H7 (cell line): ENCODE measurements around the gene BTBD7. TPM values are rescaled to one million over a fixed set of nuclear protein-coding genes. Genes with fewer than 3 reads are reported as not detected.
"Not testable (repeated sequence)": the region's sequence is repeated elsewhere in the genome, so short reads cannot be mapped to it uniquely, and the experiment has no call there.

Experiments used
- DNase-seq: peaks from one replicate; pipeline ENCODE4 v3.0.0; 2012
- H3K27me3 ChIP-seq: 2 replicates; pipeline ENCODE4 v1.6.0; 2011; ENCODE audit warnings: mild to moderate bottlenecking, low read length; ENCODE audit not compliant: control insufficient read depth, insufficient read depth
- H3K36me3 ChIP-seq: replicated peaks from 2 replicates; pipeline ENCODE4 v1.5.1; 2011; ENCODE audit warnings: low read length; ENCODE audit not compliant: control insufficient read depth, insufficient read depth
- H3K4me3 ChIP-seq: 2 replicates; pipeline ENCODE4 v1.5.1; 2011; ENCODE audit warnings: low read depth, mild to moderate bottlenecking, control low read depth, low read length, moderate library complexity; ENCODE audit not compliant: insufficient read depth
- total RNA-seq: library from RNA; depleted of rRNA; stranded (reverse); fragments of >200 nt; shearing (Covaris generic); gene quantifications from 2 replicates; pipeline ENCODE4 v1.2.3, GENCODE V29; 2014

Gene BTBD7
- total RNA-seq, 1 experiment from 2014 or later = 13.4 TPM

DNA sequence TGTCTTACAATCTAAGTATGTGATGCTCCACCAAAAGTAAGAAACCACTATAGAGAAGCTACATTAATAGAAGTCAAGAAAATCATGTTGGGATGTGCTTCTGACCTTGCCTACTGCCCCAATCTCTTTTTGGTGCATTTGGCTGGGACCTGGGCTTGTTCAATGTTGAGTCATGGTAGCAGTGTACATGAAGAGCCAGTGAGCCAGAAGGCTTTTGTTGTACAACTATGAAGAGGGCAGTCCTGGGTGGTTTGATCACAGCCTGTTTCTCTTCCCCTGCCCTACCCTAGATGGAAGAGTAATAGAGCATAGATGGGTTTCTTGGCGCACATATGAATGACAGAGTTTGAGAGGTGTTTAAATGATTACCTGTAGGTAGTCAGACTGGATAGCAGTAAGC lies 69.4 kb downstream of the BTBD7 start:
- Histone ChIP-seq H3K27me3 (no peaks in the 10 kb centered on the region), H3K4me3 (no peak overlapping the region), H3K36me3 (peaks cover 2% of the 10 kb centered on the region)
- DNase-seq = no peak

DNA sequence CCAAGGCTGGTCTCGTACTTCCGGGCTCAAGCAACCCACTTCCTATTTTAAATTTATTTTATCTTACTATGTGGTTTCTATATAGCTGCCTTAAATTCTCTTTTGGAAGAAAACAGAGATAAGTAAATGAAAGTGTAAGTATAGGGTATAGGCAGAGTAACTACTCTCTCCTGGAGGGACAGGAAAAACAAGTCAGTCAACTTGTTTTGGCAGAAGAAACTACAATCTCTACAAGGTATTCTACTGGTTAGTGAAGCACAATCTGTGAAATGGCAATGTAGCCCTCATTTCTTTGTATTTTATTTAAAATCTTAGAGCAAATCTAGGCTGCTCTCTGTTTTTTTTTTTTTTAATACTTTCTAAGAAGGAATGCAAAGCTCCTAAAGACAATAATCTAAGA lies 70.4 kb downstream of the BTBD7 start:
- DNase-seq = no peak
- H3K4me3 ChIP-seq = no peak overlapping the region
- peaks cover 2% of the 10 kb centered on the region for H3K36me3 ChIP-seq

GRCh38 chr14:93249128-93249831 lies 83.6 kb downstream of the BTBD7 start:
- H3K4me3 ChIP-seq = no peak overlapping the region
- no peak for DNase-seq
- peaks cover 7% of the 10 kb centered on the region for H3K36me3 ChIP-seq
- H3K27me3 ChIP-seq = no peaks in the 10 kb centered on the region

More for the DNA sequence above, 70.4 kb downstream of the BTBD7 start:
- no peaks in the 10 kb centered on the region for H3K27me3 ChIP-seq

GRCh38 chr14:93246534-93246933 lies 86.3 kb downstream of the BTBD7 start:
- peaks cover 16% of the 10 kb centered on the region for H3K36me3 ChIP-seq

GRCh38 chr14:93245764-93246420 lies 86.9 kb downstream of the BTBD7 start:
- H3K4me3 ChIP-seq = no peak overlapping the region
- no peaks in the 10 kb centered on the region for H3K27me3 ChIP-seq
- peaks cover 15% of the 10 kb centered on the region for H3K36me3 ChIP-seq
- no peak for DNase-seq

More at GRCh38 chr14:93246534-93246933, 86.3 kb downstream of the BTBD7 start:
- DNase-seq = no peak
- H3K27me3 ChIP-seq = no peaks in the 10 kb centered on the region
- no peak overlapping the region for H3K4me3 ChIP-seq

DNA sequence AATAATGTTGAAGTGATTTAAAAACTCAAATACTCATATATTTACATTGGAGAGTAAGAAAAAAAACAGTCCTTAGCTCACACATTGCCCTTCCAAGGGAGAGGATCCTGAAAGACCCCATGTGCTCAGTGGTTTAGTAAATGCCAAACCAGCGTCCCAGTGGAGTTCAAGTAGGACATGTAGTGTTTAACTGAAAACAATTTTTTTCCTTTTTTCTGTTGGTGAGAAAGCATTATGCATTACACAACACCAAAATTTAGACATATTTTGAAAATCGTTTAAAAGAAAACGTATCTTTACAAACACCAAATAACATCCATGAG lies 92.2 kb downstream of the BTBD7 start:
- no peak for DNase-seq
- peaks cover 10% of the 10 kb centered on the region for H3K36me3 ChIP-seq
- H3K4me3 ChIP-seq = no peak overlapping the region

DNA sequence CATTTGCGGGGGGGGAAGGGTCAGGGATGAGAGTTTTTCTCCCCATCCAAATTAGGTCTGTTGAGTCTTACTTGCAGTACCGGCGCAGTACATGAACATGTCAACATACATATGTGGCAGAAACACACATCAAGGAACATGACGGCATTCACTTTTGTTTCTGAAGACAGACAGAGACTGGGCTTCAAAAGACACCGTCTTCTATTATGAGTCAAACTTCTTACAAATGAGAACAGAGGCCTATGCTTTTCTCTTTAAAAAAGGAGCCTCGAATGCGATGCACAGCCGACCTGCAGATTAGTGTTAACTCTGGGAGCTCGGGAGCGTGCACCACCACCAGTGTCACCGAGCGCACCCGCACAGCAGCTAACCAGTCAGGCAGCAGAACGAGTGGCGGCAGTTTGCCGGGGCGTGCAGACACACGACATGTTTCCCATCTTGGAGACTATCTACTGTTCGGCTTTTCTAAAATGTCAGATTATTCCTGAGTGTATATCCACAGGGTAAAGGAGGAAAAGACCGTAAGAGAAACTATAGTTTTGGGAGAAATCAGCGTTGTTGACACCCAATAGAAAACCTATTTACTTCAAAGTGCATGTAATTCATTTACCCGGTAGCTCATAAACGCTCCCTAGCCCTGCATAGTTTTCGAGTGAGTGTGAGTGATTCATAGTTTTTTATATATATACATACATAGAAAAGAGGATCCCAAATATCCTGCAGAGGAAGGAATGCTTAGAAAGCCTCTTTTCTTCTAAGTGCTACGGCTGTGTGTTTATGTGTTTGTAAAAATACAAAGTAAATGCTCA lies 92.8 kb downstream of the BTBD7 start:
- Histone ChIP-seq H3K4me3 (no peak overlapping the region), H3K36me3 (peaks cover 9% of the 10 kb centered on the region), H3K27me3 (no peaks in the 10 kb centered on the region)
- DNase-seq = no peak

More for the DNA sequence above, 92.2 kb downstream of the BTBD7 start:
- H3K27me3 ChIP-seq = no peaks in the 10 kb centered on the region

DNA sequence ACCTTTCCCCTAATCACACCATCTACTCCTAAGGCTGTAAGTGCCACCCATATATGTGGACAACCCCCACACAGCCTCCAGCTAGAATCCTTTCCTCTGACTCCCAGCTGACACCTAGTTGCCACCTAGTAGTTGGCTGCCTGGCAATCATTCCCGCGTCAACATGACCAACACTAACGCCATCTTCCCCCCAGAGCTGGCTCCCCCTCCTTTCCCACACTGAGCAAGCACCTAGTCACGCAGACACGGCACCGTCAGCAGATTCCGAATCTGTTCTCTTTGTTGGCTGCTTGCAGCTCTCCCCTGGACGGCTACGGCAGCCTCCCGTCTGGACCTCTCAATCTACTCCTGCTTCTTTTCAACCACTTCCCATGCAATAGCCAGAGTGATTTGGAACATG lies 98.0 kb downstream of the BTBD7 start:
- H3K36me3 ChIP-seq = no peaks in the 10 kb centered on the region
- no peak for DNase-seq
- H3K4me3 ChIP-seq = no peak overlapping the region
- H3K27me3 ChIP-seq = no peaks in the 10 kb centered on the region

GRCh38 chr14:93233078-93233477 lies 99.8 kb downstream of the BTBD7 start:
- not testable (repeated sequence) for H3K27me3 ChIP-seq, H3K4me3 ChIP-seq, DNase-seq, H3K36me3 ChIP-seq

GRCh38 chr14:93232159-93232558 lies 100.7 kb downstream of the BTBD7 start:
- peaks cover 2% of the 10 kb centered on the region for H3K36me3 ChIP-seq
- no peak overlapping the region for H3K4me3 ChIP-seq
- DNase-seq = peak; percentile 73
- no peaks in the 10 kb centered on the region for H3K27me3 ChIP-seq

DNA sequence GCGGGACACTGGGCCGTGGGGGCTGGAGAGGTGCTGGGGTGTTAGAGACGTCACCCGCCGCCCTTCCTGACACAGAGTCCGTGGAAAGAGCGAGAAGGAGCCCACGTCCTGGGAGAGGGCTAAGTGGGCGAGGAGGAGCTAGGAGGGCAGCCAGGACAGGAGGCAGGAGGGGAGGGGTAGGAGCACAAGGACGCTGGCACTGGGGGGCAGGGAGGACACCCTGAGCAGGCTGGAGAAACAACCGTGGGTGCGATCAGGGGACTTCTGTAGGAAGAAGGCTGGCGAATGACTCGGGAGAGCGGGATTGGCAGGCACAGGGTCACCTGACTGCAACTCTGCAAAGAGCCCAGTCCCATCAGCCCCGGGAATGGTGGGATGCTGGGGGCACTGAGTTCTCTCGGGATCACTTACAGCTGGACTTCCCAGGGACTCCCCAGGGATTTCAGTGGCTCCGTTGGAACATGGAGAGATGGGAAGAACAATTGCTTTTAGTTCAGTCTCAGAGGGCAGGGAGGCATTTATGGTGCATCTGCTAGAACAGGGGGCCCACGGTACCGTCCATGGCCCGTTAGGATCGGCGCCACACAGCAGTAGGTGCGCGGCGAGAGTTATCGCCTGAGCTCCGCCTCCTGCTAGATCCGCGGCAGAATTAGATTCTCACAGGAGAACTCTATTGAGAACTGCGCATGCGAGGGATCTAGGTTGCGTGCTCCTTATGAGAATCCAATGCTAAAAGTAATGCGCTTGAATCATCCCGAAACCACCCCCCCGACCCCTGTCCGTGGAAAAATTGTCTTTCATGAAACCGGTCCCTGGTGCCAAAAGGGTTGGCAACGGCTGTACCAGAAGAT lies 101.5 kb downstream of the BTBD7 start:
- H3K36me3 ChIP-seq = peaks cover 5% of the 10 kb centered on the region
- peak; percentile 54 for DNase-seq
- no peak overlapping the region for H3K4me3 ChIP-seq
- H3K27me3 ChIP-seq = no peaks in the 10 kb centered on the region

GRCh38 chr14:93230539-93230938 lies 102.3 kb downstream of the BTBD7 start:
- H3K27me3 ChIP-seq = no peaks in the 10 kb centered on the region
- peaks cover 5% of the 10 kb centered on the region for H3K36me3 ChIP-seq
- no peak overlapping the region for H3K4me3 ChIP-seq
- no peak for DNase-seq

DNA sequence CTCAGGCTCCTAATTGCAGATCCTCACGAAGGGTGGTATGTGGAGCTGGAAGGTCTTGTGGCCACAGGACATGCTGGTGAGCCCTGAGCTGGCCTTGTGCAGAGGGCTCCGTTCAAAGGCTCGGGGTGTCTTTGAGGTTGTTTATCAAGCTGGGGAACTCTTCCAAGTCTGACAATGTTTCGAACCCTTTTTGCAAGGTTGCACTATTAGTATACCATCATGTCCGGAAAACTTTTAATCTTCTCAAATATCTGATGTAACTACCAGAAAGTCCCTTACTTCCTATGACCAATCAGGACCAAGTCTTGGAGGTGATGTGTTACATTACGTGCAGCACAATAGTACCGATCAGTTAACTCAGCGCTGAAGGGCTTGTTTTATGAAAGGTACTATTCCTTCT lies 104.3 kb downstream of the BTBD7 start:
- Histone ChIP-seq H3K4me3 (no peak overlapping the region), H3K36me3 (peaks cover 5% of the 10 kb centered on the region), H3K27me3 (no peaks in the 10 kb centered on the region)
- DNase-seq = no peak

DNA sequence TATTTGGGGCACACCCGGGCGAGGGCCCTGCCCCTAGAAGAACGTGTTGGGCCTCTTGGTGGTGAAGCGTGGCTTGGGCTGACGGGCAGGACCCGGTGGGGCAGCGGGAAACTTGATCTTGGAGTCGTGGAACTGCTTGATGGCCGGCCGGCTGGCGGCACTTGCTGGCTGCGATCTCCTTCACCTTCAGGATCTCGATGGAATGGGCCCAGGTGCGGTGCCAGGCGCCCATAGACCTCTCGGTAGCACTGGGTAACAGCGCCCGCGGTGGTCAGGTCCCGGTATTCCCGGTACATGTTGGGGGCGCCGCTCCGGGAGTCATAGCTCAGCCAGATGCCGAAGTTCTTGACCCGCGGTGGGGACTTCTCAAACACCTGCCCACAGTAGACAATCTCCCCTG lies 109.3 kb downstream of the BTBD7 start:
- H3K4me3 ChIP-seq = no peak overlapping the region
- DNase-seq = no peak
- no peaks in the 10 kb centered on the region for H3K27me3 ChIP-seq
- H3K36me3 ChIP-seq = peaks cover 12% of the 10 kb centered on the region
